Measurements from ENCODE around the gene MDN1. TPM values are rescaled to one million over a fixed set of nuclear protein-coding genes. Genes with fewer than 3 reads are reported as not detected.
"Not testable (repeated sequence)": the region's sequence is repeated elsewhere in the genome, so short reads cannot be mapped to it uniquely, and the experiment has no call there.

The MDN1 gene
- total RNA-seq, 1 experiment from 2014 or later = 53.6 TPM

DNA sequence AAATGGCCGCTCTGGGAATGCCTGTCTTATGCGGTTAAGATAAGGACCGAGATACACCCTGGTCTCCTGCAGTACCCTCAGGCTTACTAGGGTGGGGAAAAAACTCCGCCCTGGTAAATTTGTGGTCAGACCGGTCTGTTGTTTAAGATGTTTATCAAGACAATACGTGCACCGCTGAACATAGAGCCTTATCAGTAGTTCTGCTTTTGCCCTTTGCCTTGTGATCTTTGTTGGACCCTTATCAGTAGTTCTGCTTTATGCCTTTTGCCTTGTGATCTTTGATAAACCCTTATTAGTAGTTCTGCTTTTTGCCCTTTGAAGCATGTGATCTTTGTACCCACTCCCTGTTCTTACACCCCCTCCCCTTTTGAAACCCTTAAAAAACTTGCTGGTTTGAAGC, 36.3 kb downstream of the MDN1 start:
- H3K27me3 ChIP-seq (ENCODE audit: insufficient read depth, low read length); H4K20me1 ChIP-seq (ENCODE audit: insufficient read depth); H3K4me1 ChIP-seq (ENCODE audit: control insufficient read depth in 1 of 2, insufficient read depth in 2 of 2, low read length in 2 of 2); DNase-seq (ENCODE audit: low read depth, low spot score); H3K9me2 ChIP-seq (ENCODE audit: insufficient read depth); H3K4me3 ChIP-seq (replicated peaks in 1 of 2; ENCODE audit: low read depth in 1 of 2, low read length in 2 of 2); H3K79me2 ChIP-seq (ENCODE audit: insufficient read depth, low read length); POLR2A ChIA-PET; H3K27ac ChIP-seq (ENCODE audit: low read depth, low read length); CTCF ChIA-PET; BruUV-seq (replicated peaks); H3K4me2 ChIP-seq (ENCODE audit: low read length); H2AFZ ChIP-seq (ENCODE audit: low read depth, low read length, poor library complexity, severe bottlenecking); intact Hi-C loops (cut with micrococcal nuclease); H3K9me3 ChIP-seq (ENCODE audit: control insufficient read depth in 1 of 2, insufficient read depth in 1 of 2, low read depth in 1 of 2, low read length in 2 of 2); ATAC-seq; H3K9ac ChIP-seq (ENCODE audit: low read length); RAD21 ChIA-PET (ENCODE audit: low non-redundant PET in 1 of 2, low total read pairs in 2 of 2, uncharacterized antibody in 2 of 2, unreplicated experiment in 2 of 2): not testable (repeated sequence)
- H3K36me3 ChIP-seq (ENCODE audit: control insufficient read depth in 1 of 2, insufficient read depth in 2 of 2, low read length in 2 of 2) = peaks cover 25 to 57% of the 10 kb centered on the region in 2 experiments

- Histone ChIP-seq H3K79me2 (ENCODE audit: insufficient read depth, low read length) (peaks cover 18% of the 10 kb centered on the region), H3K36me3 (ENCODE audit: control insufficient read depth in 1 of 2, insufficient read depth in 2 of 2, low read length in 2 of 2) (peaks cover 21 to 47% of the 10 kb centered on the region in 2 experiments), H3K4me1 (ENCODE audit: control insufficient read depth in 1 of 2, insufficient read depth in 2 of 2, low read length in 2 of 2) (no peaks in the 10 kb centered on the region), H3K27me3 (ENCODE audit: insufficient read depth, low read length) (no peaks in the 10 kb centered on the region), H3K9ac (ENCODE audit: low read length) (no peak overlapping the region), H3K9me3 (ENCODE audit: control insufficient read depth in 1 of 2, insufficient read depth in 1 of 2, low read depth in 1 of 2, low read length in 2 of 2) (no peaks in the 10 kb centered on the region), H3K4me2 (ENCODE audit: low read length) (no peak overlapping the region), H3K9me2 (ENCODE audit: insufficient read depth) (no peaks in the 10 kb centered on the region), H3K4me3 (replicated peaks in 1 of 2; ENCODE audit: low read depth in 1 of 2, low read length in 2 of 2) (no peak overlapping the region), H3K27ac (ENCODE audit: low read depth, low read length) (no peak overlapping the region), H4K20me1 (ENCODE audit: insufficient read depth) (peaks cover 5% of the 10 kb centered on the region; the same call in 1 of the 2 replicates), H2AFZ (ENCODE audit: low read depth, low read length, poor library complexity, severe bottlenecking) (no peak overlapping the region)
- ChIA-PET RAD21 (ENCODE audit: low non-redundant PET in 1 of 2, low total read pairs in 2 of 2, uncharacterized antibody in 2 of 2, unreplicated experiment in 2 of 2) (no interaction called here), POLR2A (no interaction called here), CTCF (no interaction called here)
- intact Hi-C loops (cut with micrococcal nuclease) = no loop called here
- TF ChIP-seq RAD21 (IDR thresholded peaks at IDR 0.05; ENCODE audit: low read depth) = no peak
- TF ChIP-seq, protein P1, sequence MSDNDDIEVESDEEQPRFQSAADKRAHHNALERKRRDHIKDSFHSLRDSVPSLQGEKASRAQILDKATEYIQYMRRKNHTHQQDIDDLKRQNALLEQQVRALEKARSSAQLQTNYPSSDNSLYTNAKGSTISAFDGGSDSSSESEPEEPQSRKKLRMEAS (IDR thresholded peaks at IDR 0.05) = no peak
- TF ChIP-seq POLR2A (IDR thresholded peaks at IDR 0.05; ENCODE audit: borderline replicate concordance, extremely low read depth, insufficient read depth, insufficient read length) = no peak
- no peak for TF ChIP-seq SRF (IDR thresholded peaks at IDR 0.05; ENCODE audit: low read depth)
- no peak for TF ChIP-seq SIN3A (IDR thresholded peaks at IDR 0.05; ENCODE audit: low read depth)
- no peak for TF ChIP-seq ATF3 (IDR thresholded peaks at IDR 0.05)
- no peak for TF ChIP-seq SP1 (IDR thresholded peaks at IDR 0.05; ENCODE audit: low read depth)
- ATAC-seq (no peak), DNase-seq (ENCODE audit: low read depth, low spot score) (no peak)
- no TSS peak for BruUV-seq (replicated peaks)
These were observed 37.4 kb downstream of the MDN1 start for GRCh38 chr6:89782222-89782621.
